GM21786 (cell line): ENCODE measurements around the gene NOXRED1.
"Not testable (repeated sequence)": the region's sequence is repeated elsewhere in the genome, so short reads cannot be mapped to it uniquely, and the experiment has no call there.

Experiments
- ATAC-seq: cut with Tn5 transposase; IDR thresholded peaks from one replicate; pipeline ENCODE4 v1.9.1; 2021; ENCODE audit not compliant: unreplicated experiment

NOXRED1 gene

DNA sequence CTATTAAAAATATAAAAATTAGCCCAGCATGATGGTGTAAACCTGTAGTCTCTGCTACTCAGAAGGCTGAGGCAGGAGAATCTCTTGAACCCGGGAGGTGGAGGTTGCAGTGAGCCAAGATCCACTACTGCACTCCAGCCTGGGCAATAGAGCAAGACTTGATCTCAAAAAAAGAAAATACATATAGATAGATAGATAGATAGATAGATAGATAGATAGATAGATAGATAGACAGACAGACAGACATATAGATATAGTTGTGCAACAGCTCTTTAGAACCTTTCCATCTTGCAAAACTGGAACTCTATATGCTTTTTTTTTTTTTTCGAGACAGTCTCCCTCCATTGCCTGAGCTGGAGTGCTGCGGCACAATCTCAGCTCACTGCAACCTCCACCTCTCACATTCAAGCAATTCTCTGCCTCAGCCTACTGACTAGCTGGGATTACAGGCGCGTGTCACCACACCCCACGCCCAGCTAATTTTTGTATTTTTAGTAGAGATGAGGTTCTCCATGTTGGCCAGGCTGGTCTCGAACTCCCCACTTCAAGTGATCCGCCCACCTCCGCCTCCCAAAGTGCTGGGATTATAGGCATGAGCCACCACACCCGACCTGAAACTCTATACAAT is 7.8 kb downstream of the NOXRED1 start:
- not testable (repeated sequence) for ATAC-seq

DNA sequence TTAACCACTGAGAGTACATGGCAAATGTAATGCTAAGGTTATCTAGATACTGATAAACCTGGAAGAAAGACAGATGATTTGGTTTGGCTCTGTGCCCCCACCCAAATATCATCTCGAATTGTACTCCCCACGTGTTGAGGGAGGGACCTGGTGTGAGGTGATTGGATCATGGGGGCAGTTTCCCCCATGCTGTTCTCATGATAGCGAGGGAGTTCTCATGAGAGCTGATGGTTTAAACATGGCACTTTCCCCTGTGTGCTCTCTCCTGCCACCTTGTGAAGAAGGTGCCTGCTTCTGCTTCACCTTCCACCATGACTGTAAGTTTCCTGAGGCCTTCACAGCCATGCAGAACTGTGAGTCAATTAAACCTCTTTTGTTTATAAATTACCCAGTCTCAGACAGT is 14.2 kb downstream of the NOXRED1 start:
- no peak for ATAC-seq

DNA sequence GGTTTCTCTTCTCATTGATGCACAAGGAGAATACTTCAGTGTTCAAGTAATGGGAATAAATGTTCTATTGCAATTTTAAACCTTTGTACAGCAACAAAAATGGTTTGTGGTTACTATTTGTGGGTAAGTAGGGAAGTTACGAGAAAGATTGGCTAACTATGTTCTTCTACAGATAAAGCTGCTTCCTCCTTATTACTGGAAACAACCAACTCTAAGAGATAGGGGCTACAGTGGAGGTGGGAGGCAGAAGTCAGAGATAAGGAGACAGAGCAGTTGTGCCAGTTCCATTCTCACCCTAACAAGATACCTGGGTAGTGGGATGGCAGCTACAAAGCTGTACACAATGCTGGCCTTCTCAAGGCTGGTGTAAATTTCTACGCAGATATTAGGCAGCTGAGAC is 16.2 kb downstream of the NOXRED1 start:
- ATAC-seq = no peak

DNA sequence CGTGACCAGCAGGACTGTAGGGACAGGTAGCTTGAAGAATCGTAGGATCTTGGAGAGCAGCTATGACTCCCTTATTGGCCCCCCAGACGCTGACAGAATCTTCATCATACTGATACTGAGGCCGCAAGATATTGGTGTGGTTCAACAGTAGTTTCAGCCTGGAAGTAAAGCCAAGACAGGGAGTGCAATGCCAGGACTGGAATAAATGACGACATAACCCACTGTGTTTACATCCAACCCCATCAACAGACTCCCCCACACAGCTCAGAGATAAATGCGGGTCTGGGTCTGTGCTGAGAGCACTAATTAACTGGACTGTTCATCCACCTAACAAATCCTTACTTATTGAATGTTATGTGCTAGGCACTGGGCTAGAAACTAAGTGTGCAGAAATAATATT is 16.6 kb downstream of the NOXRED1 start:
- ATAC-seq = no peak

DNA sequence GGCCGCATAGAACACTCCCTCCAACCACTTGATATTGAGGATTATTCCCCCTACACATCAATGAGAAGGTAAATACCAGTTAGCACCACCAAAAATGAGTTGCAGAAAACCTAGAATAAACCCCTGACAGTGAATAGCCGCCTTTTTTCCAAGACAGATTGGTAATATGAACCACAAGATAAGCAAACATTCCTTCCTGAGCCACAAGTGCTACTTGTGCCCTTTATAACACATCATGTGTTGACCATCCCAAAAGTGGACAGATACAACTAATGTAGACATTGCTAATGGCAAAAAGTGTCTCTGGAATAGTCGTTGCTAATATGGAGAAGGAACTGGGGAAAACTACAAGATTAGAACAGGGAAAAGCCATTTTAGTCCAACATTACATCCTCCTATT is 17.2 kb downstream of the NOXRED1 start:
- ATAC-seq = no peak

DNA sequence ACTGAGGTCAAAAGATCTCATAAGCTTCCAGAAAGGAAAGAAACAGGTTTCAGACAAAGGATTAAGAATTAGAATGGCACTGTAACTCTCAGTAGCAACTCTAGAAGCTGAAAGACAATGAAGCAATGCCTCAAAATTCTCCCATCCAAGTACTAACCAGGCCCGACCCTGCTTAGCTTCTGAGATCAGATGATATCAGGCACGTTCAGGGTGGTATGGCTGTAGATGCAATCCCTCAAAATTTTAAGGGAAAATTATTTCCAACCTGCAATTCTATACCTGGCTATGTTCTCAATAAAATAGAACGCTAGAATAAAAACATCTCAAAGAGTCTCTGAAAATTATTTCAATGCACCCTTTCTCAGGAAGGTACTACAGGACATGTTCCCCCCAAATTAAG is 19.6 kb downstream of the NOXRED1 start:
- no peak for ATAC-seq

DNA sequence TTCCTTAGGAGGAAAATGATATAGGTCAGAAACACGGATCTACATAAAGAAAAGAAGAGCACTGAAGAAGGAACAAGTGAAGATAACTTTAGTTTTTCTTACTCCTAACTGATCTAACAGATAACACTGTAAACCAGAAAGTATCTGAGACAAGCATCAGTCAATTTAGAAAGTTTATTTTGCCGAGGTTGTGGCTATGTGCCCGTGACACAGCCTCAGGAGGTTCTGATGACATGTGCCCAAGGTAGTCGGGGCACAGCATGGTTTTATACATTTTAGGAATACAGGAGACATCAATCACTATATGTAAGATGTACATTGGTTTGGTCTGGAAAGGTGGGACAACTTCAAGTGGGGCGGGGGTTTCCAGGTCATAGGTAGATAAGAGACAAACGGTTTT is 23.1 kb downstream of the NOXRED1 start:
- ATAC-seq = no peak

DNA sequence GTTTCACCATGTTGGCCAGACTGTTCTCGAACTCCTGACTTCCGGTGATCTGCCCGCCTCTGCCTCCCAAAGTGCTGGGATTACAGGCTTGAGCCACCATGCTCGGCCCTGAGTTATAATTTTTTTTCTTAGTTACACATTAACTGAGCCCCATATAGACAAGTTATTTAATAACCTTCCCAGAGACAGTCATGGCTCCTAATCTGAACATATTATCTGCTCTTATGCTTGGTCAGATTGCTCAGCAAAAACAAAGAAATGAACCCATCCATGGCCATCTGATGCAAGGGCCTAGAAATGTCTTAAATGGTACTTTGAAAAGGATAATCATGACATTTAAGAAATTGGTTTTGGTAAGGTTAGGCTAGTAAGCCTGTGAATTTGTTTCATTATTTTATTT is 33.1 kb downstream of the NOXRED1 start:
- ATAC-seq = no peak

DNA sequence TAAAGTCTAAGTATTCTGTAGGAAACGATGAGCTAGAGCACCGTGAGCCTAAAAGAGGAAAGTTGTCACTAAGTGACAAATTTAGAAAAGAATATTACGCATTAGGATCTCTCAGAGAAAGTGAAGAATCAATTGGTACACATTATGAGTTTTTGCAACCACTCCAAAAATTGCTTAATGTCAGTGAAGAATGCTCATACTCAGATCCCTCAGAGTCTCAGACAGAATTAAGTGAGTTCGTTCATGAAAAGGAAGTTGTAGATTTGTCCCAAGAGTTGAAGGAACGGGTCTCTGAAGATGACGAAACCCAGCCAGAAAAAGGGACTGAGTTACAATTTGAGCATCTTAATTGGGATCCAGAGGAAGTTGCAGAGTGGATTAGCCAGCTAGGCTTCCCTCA is 44.6 kb downstream of the NOXRED1 start:
- ATAC-seq = no peak

DNA sequence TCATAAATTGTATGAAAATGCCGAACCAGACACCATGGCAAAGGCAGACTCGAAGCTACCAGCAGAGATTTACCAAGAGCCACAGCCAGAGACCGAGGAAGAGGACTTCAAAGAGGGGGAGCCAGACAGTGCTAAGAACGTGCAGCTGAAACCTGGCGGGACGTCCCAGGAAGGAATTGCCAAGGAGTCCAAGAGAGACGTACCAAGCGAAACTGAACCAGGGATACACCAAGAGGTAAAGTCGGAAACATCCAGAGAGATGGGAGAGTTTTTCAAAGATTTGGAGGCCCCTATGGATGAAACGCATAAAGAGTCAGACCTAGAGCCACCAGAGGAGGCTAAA is 45.9 kb downstream of the NOXRED1 start:
- ATAC-seq = no peak

DNA sequence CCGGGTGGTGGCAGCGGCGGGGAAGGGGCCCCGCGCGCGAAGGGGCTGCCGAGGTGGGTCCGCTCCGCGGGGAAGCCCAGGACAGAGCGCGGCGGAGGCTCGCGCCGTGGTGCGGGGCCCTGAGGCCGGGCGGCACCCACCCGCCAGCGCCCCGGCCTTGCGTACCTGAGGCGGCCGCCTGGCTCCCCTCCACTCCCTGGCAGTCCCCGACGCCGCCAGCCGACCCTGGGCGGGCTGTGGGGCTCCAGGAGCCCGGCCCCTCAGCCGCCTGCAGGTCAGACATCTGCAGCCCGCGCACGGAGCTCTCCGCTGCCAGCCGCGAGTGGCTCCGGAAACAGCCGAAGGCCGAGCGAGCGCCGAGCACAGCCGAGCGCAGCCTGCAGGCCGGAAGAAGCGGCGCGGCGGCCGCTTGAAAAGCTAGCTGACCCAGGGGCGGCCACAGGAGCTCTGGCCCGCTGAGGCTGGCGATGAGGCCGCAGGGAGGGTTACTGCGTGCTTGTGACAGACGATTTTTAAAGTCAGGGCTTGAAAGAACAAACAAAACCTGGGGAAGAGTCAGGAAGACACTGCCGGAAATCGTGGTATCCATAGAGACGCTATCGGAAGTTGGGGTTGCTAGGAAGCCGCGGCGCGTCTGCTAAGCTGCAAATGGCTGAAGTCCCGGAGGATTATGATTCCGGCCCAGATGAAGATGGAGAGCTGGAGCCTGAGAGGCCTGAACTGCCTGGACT is 46.4 kb downstream of the NOXRED1 start, which contains the start of the genes SAMD15 and TMED8:
Gene SAMD15 (plus strand): TSS at position 609 of the 731 bp plus-strand sequence. CDS start 40 bp downstream, at position 649.
Gene TMED8 (minus strand): TSS at position 324 of the 731 bp plus-strand sequence. CDS start 41 bp downstream, at position 283.
- peak; percentile 65 for ATAC-seq

DNA sequence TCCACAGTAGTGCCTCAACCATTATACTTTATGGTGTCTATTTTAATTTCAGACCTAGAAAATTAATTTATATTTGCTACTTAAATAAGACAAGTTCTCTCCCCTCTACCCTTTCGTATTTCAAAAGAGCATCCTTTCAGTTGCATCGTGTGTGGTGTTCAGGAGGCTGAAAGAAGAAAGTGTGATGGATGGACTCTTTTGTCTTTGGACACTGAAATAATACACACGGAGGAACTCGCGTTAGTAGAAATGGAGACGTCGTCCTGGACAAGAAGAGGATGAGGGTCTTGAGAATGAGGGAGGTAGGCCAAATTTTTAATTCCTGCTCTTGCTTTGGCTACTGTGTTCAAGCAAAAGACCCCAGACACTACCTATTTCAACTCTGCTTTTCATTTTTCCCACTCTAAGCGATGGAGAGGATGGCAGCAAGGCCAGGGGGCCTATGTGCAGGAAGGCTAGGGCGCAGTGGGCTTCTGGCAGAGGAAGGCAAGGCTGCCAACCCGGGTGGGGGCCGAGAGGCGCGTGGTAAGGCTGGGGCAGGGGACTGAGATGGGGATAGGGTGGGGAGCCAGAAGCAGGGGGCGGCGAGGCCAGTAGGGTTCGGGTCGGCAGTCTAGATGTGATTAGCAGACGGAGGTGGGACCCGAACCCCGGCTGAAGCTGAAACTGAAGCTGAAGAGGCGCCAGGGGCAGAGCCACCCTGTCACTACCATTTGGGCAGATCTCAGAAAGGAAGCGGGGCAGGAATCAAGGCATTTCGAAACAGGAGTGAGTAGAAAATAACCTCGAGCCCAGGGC is 47.2 kb downstream of the NOXRED1 start:
- ATAC-seq = peak; percentile 5

DNA sequence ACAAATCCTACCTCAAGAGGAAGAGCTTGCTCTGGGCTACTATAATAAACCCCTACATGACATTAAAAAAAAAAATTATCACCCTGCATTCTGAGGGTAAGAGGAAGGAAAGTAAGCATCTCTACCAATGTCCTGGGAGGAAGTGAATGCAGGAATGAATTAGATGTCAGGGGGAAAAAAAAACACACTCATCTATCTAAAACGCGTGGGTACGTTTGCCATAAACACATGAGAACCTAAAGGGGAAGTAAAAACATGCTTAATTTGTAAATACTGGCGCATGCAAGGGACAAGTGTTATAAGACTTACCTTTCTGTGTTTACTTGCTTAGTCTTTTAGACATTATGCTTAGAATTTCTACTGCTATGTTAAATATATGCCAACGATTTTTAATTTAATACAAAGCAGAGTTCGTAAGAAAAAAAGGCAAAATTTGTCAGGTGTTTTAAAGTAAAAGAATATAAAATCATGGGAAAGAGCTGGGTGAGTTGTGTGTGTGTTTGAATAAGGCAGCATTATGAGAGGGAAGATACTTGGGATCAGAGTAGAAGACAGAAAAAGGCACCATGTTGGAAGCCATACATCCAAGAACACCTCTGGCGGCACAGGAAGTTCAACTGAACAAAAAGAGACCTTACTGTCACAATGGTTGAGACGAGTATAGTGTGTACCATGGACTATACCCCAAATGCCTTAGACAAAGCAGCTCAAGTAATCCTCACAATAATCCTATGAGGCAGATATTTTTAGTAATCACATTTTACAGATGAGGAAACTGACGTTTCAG is 48.0 kb downstream of the NOXRED1 start:
- no peak for ATAC-seq

DNA sequence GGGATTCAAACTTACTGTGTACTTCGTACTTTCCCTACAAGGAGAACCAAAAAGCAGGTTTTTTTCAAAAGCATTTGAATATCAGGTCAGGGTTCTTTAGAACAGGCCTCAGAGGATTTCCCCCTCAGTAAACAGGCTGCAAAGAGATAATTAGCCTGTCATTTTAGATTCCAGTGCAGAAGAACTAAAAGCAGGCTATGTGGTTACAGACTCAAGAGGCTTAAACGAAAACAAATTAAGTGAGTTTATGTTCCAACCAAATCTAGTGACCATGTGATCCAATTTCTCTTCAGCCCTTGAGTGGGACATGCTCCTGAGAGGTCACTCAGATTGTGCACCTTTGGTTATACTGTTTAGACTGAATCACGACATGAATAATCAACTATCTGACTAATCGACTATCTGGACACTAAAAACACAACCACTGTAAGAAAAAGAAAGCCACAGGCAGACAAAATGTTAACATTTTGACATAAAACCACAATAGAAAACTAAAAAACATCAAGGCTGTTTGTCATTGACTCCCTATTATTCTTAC is 51.0 kb downstream of the NOXRED1 start:
- ATAC-seq = peak; percentile 50

DNA sequence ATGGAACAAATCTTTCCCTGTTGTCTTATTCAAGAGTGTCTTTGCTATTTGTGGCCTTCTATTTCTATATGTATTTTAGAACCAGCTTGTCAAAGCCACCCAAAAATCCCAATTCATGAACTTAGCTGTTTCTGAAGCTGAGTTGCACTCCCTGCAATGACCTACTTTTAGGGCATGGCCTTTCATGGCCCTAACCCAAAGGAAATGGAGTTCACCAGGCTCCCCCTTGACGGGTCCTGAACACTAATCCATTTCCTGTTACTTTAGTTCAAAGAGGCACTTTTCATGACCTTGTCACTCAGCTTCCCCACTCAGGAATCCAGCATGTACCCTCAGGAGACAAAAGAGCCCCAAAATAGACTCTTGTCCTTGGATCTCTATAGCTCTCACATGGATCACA is 54.0 kb downstream of the NOXRED1 start:
- ATAC-seq = no peak

DNA sequence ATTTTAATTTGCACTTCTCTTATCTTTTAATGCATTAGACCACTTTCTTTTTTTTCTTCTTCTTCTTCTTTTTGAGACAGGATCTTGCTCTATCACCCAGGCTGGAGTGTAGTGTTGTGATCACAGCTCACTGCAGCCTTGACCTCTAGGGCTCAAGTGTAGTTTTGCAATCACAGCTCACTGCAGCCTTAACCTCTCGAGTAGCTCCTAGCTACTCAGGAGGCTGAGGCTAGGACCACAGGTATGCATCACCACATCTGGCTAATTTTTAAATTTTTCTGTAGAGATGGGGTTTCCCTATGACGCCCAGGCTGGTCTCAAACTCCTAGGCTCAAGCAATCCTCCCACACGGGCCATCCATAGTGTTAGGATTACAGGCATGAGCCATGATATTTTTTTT is 59.2 kb downstream of the NOXRED1 start:
- ATAC-seq = no peak

DNA sequence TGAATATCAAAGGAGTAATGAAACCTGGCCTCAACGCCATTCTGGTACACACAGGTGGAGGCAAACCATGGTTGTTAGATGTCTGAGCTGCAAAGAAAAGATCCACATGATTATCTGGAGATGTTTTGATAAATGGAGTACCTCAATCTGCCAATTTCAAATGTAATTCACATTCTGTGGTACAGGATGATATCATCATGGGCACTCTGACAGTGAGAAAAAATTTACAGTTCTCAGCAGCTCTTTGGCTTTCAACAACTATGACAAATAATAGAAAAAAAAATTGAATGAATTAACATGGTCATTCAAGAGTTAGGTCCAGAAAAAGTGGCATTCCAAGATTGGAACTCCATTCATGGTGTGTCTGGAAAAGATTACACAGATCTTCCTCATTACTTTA is 63.7 kb downstream of the NOXRED1 start:
- ATAC-seq = no peak

DNA sequence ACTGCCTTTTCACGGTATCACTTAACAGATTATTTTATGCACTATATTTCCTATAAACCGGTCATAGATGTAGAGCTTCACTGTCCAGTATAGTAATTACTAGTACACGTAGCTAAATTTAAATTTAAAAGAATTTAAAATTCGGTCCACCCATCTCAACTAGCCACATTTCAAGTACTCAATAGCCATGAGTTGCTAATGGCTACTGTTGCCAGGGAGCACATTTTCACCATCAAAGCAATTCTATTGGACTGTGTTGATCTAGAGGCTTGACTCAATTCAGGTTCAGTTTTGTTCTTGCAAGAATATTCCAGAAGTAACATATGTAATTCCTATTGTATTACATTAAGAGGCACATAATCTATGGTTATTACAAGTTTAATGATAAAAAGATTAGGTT is 66.4 kb downstream of the NOXRED1 start:
- no peak for ATAC-seq

DNA sequence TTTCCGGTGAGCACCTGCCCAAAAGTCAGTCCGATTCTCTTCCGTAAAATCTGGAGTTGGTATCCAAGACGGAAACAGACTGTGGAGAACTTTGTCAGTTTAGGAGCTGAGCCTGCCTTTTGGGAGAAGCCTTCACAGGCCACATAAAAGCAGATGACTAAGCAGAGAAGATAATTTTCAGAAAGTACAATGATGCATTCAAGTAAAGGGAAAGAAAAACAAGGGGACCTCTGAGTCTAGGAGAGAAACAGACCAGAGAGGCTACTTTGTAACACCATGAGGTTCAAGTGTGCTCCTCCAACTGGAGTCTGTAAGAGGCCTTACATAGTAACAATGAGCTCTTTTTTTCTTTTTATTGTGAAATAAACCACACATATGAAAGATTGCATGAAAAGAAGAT is 67.5 kb downstream of the NOXRED1 start:
- ATAC-seq = no peak

DNA sequence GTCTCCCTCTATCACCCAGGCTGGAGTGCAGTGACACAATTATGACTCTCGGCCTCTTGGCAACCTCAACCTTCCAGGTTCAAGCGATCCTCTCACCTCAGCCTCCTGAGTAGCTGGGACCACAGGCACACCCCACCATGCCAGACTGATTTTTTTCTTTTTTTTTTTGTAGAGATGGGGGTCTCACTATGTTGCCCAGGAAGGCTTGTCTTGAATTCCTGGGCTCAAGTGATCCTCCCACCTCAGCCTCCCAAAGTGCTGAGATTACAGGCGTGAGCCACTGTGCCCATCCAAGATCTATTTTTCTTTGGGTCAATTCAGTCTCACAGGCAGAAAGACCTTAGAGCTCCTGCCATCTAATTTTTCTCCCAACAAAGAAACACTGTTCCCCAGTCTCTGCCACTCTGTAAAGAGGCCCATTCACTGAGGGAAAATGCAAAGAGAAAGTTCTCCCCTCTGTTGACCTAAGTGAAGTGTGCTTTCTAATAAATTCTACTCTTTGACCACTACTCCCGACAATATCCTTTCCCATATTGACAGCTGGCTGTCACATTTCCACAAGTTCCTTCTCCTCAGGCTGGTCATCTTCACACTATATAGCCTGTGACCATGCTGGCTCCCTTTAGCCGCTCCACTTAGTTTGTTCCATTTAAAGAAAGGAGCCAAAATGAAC is 69.7 kb downstream of the NOXRED1 start:
- ATAC-seq = no peak
